GM19193 (cell line): ENCODE results near the gene EPN2.
A peak's percentile ranks its signal among the peaks of the same experiment; 100 is the strongest.

Experiments
- POLR2A ChIP-seq: IDR thresholded peaks from 4 replicates; pipeline ENCODE4 v1.6.1; 2011; ENCODE audit not compliant: insufficient read depth, insufficient read length; ENCODE audit errors: extremely low read depth

The EPN2 gene

DNA sequence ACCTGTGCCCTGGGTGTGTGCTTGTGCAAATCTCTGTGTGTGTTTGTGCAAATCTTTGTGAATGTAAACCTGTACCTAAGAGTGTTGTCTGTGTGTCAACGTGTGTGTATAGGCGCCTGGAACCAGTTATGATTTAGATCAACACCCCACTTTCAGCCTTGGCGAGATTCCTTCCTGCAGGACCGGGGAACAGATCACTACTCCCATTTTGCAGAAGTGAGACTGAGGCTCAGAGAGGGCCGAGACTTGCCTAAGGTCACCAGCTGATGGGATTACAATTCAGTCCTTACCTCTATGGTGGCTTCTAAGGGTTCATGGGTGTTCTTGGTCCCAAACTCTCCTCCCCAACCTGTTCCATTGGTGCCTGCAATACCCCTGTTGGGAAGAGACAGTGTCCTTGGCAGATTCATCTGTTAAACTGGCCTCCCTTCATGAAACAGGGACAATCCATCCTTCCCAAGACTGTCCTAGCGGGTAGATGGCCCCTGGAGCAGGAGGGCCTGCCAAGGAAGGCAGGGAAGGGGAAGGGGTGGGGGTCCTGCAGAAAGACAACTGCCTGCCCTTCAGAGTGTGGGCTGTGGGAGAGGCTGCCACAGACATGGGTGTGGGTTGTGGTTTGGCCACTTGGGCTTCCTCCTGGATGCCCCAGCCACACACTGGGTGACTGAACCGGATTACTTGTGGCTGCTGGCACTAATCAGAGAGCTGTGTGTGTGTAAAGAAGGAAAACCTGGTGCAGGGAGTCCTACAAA, 134.3 kb downstream of the EPN2 start:
- TF ChIP-seq POLR2A, result no peak

DNA sequence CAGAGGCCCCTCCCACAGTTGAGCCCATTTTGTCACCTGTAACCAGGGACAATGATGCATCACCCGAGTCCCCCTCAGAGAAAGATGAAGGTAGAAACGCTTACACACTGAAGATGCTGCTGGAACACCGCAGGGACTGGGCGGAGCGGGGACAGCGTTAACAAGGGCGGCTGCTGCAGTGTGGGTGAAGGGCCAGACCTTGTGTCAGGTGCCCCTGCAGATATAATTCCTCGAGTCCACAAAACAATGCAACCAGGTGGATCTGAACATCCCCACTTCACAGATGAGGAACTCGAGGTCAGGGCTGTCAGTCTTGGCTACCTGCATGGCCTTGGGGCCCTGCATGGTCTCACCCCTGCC, 134.8 kb downstream of the EPN2 start:
- TF ChIP-seq POLR2A, result no peak

GRCh38 chr17:19372439-19372838, 135.3 kb downstream of the EPN2 start:
- no peak for TF ChIP-seq POLR2A

DNA sequence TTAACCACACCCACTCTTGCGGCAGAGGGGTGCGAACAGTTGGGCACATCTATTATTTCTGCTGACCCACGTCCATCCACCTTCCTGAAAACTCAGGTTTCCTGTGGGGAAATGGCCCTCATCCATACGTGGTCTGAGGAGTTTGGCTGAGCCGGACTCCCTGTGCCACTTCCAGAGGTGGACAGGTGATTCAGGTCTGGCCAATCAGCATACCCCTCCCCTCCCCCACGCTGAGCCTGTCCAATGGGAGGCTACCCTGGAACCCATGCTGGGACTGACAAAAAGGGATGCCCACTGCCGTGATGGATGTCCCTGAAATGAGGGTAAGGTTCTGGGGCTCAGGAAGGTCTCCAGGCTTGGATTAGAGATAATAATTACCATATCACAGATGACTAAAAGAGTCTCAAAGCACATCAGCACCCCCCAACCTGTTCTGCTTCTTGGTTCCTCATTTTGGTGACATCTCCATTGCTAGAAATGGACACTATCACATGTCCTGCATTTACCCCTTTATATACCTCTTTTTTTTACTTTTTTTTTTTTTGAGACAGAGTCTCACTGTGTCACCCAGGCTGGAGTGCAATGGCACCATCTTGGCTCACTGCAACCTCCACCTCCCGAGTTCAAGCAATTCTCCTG, 135.8 kb downstream of the EPN2 start:
- no peak for TF ChIP-seq POLR2A

DNA sequence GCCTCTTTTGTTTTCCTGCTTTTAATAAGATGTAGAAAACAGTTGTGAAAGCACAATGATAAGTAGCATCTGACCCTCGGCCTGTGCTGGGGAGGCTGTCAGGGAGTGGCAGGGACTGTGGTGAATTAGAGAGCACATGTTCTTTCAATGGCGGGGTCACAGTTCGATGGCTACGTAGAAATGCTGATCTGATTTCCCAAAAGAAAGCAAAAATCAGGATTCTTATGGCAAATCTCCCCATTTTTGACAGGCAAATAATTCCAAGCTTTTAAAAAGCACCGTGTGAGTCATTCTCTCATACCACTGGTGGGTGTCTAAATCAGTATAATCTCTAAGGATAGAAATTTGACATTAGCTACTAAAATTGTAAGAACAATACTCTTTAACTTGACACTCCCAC, 137.0 kb downstream of the EPN2 start:
- TF ChIP-seq POLR2A, result no peak

GRCh38 chr17:19375732-19376131, 138.6 kb downstream of the EPN2 start:
- no peak for TF ChIP-seq POLR2A

GRCh38 chr17:19376811-19377210, 139.6 kb downstream of the EPN2 start:
- TF ChIP-seq POLR2A, result no peak

DNA sequence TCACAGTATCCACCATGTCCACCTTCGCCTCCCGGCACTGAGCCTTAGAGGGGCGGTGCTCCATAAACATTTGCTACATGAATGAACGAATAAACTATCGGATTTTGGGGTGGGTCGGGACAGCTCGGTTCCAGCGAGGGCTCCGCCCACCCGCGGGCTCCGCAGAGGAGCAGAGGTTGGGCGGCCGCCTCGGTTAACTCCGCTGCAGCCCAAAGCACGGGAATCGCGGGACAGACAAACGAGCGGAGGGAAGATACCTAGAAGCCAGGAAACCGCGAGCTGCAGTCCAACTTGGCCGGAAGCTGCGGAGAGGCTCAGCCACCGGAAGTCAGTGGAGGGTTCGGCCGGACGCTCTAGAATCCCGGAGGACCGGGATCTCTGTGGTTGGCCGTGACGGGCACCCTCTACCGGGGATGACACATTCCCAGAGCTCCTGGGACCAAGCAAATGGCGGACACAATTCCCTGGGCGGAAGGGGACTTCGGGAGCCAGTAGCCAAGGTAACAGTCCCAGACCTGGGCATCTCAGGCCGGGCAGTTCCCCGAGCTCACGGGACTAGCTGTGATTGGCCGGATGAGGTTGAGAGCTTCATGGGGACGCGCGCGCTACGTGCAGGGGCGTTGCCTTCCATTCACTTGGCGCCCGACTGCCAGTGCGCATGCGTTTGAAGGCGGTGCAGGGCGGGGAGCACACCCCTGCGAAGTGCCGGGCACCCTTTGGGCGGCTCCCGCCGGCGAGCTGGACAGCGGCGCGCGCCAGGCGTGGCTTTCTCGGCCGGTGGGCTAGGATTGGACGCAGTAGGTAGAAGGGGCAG, 140.6 kb downstream of the EPN2 start:
- TF ChIP-seq POLR2A, result peak; percentile 86

- TF ChIP-seq POLR2A, result no peak
Observed at GRCh38 chr17:19378416-19379360, 141.5 kb downstream of the EPN2 start, which contains the start of gene MAPK7. Gene MAPK7 (plus strand): TSS chr17:19378498. CDS start chr17:19378901, 403 bp downstream.

DNA sequence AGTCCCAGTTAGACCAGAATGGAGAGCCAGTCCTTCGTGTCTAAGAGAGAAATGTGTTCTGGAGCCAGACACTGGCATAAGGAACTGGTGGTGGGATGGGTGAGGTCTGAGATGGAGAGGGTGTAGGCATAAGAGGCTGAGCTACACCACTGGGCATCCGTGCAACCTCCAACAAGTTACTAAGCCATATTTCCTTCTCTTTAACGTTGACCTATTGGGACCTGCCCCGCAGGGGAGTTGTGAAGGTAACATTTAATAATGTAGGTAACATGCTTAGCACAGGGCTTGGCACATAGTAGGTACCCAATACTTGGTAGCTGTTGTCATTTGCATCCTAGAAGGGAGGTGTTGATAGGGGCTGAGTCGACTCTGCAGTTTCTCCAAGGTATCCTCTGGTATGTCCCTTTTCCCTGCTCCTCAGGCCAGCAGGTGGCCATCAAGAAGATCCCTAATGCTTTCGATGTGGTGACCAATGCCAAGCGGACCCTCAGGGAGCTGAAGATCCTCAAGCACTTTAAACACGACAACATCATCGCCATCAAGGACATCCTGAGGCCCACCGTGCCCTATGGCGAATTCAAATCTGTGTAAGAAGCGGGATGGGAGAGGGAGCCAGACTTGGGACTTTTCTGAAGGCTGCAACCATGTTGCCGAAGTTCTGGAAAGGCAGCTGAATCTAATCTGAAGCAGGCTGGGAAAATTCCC, 142.3 kb downstream of the EPN2 start:
- no peak for TF ChIP-seq POLR2A

DNA sequence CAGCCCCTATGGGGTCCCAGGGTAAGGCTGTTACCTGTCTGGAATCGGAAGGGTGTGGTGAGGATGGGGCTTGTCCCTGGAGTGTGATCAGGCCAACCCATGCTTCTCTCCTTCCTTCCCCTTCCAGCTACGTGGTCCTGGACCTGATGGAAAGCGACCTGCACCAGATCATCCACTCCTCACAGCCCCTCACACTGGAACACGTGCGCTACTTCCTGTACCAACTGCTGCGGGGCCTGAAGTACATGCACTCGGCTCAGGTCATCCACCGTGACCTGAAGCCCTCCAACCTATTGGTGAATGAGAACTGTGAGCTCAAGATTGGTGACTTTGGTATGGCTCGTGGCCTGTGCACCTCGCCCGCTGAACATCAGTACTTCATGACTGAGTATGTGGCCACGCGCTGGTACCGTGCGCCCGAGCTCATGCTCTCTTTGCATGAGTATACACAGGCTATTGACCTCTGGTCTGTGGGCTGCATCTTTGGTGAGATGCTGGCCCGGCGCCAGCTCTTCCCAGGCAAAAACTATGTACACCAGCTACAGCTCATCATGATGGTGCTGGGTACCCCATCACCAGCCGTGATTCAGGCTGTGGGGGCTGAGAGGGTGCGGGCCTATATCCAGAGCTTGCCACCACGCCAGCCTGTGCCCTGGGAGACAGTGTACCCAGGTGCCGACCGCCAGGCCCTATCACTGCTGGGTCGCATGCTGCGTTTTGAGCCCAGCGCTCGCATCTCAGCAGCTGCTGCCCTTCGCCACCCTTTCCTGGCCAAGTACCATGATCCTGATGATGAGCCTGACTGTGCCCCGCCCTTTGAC, 143.5 kb downstream of the EPN2 start:
- TF ChIP-seq POLR2A, result no peak

- no peak for TF ChIP-seq POLR2A
Observed at GRCh38 chr17:19381361-19381740, 144.2 kb downstream of the EPN2 start.
